Mesendoderm (in vitro differentiated cells): Measurements from ENCODE around the gene MED26.

Experiments used
- DNase-seq: peaks from one replicate; pipeline ENCODE4 v3.0.0; 2013
- H2AK5ac ChIP-seq: 2 replicates; pipeline ENCODE4 v1.6.1; 2013; ENCODE audit warnings: low read length, inconsistent platforms
- H2BK120ac ChIP-seq: 2 replicates; pipeline ENCODE4 v1.6.1; 2013; ENCODE audit warnings: low read depth, mild to moderate bottlenecking, low read length, moderate library complexity, mixed read lengths
- H2BK15ac ChIP-seq: replicated peaks from 2 replicates; pipeline ENCODE4 v1.6.1; 2013; ENCODE audit warnings: low read depth, mild to moderate bottlenecking, moderate library complexity
- H2BK5ac ChIP-seq: 2 replicates; pipeline ENCODE4 v1.6.1; 2013; ENCODE audit warnings: low read length, inconsistent platforms
- H3K18ac ChIP-seq: 2 replicates; pipeline ENCODE4 v1.6.1; 2013; ENCODE audit warnings: mild to moderate bottlenecking, low read length, mixed read lengths
- H3K23ac ChIP-seq: one replicate; pipeline ENCODE4 v1.6.1; 2013; ENCODE audit warnings: low read length
- H3K27ac ChIP-seq: 2 replicates; pipeline ENCODE4 v1.5.1; 2013; ENCODE audit warnings: low read depth, mild to moderate bottlenecking, inconsistent platforms, low read length, moderate library complexity
- H3K27me3 ChIP-seq: 2 replicates; pipeline ENCODE4 v1.6.1; 2013; ENCODE audit warnings: low read length, control low read depth, mild to moderate bottlenecking, inconsistent platforms; ENCODE audit not compliant: insufficient read depth, poor library complexity
- H3K36me3 ChIP-seq: 2 replicates; pipeline ENCODE4 v1.6.1; 2013; ENCODE audit warnings: low read length, inconsistent platforms; ENCODE audit not compliant: control insufficient read depth, insufficient read depth
- H3K4ac ChIP-seq: one replicate; pipeline ENCODE4 v1.6.1; 2013; ENCODE audit warnings: low read depth, mild to moderate bottlenecking, low read length, moderate library complexity
- H3K4me1 ChIP-seq: 2 replicates; pipeline ENCODE4 v1.6.1; 2013; ENCODE audit warnings: low read depth, low read length, inconsistent platforms; ENCODE audit not compliant: control insufficient read depth
- H3K4me2 ChIP-seq: 2 replicates; pipeline ENCODE4 v1.6.1; 2013; ENCODE audit warnings: low read length
- H3K4me3 ChIP-seq: 2 replicates; pipeline ENCODE4 v1.5.1; 2013; ENCODE audit warnings: mild to moderate bottlenecking, low read length
- H3K56ac ChIP-seq: one replicate; pipeline ENCODE4 v1.6.1; 2013; ENCODE audit warnings: low read length
- H3K79me1 ChIP-seq: 2 replicates; pipeline ENCODE4 v1.6.1; 2013; ENCODE audit warnings: low read length, inconsistent platforms
- H3K79me2 ChIP-seq: 2 replicates; pipeline ENCODE4 v1.6.1; 2013; ENCODE audit warnings: mild to moderate bottlenecking, low read length; ENCODE audit not compliant: control insufficient read depth, insufficient read depth
- H3K9ac ChIP-seq: 2 replicates; pipeline ENCODE4 v1.6.1; 2013; ENCODE audit warnings: low read length, inconsistent platforms
- H4K5ac ChIP-seq: one replicate; pipeline ENCODE4 v1.6.1; 2013; ENCODE audit warnings: low read length
- H4K8ac ChIP-seq: one replicate; pipeline ENCODE4 v1.6.1; 2013; ENCODE audit warnings: low read depth, mild to moderate bottlenecking, control low read depth, low read length, moderate library complexity
- WGBS: extraction: QIAGEN DNeasy Blood & Tissue Kit; methylation state at CpG from one replicate; pipeline ENCODE4 v1.1.7; 2013; ENCODE audit warnings: low lambda C conversion rate, missing lambda C conversion rate; ENCODE audit not compliant: insufficient coverage; ENCODE audit errors: extremely low coverage; 5-methylcytosine and 5-hydroxymethylcytosine counted together

The MED26 gene

GRCh38 chr19:16624236-16624635 lies 3.8 kb downstream of the MED26 start:
- Histone ChIP-seq H3K36me3 (peaks cover 2% of the 10 kb centered on the region), H3K56ac (no peak overlapping the region), H4K8ac (no peak overlapping the region), H3K4me1 (peaks cover 3% of the 10 kb centered on the region), H4K5ac (no peak overlapping the region), H3K27ac (no peak overlapping the region), H3K18ac (no peak overlapping the region), H2AK5ac (no peak overlapping the region), H3K4me2 (no peak overlapping the region), H3K79me2 (peaks cover 85% of the 10 kb centered on the region), H2BK120ac (no peak overlapping the region), H3K9ac (no peak overlapping the region), H2BK5ac (no peak overlapping the region), H3K4ac (no peak overlapping the region), H3K79me1 (peaks cover 42% of the 10 kb centered on the region), H3K23ac (no peak overlapping the region), H2BK15ac (no peak overlapping the region), H3K4me3 (no peak overlapping the region), H3K27me3 (no peaks in the 10 kb centered on the region)
- no CpG with 5 or more reads among the region's 10 CpGs for WGBS
- no peak for DNase-seq

- Histone ChIP-seq H3K4me1 (peaks cover 4% of the 10 kb centered on the region), H3K27ac (no peak overlapping the region), H3K36me3 (peaks cover 2% of the 10 kb centered on the region), H3K79me2 (peaks cover 91% of the 10 kb centered on the region), H3K79me1 (peaks cover 48% of the 10 kb centered on the region), H3K18ac (no peak overlapping the region), H3K4me3 (no peak overlapping the region), H3K4ac (no peak overlapping the region), H4K8ac (no peak overlapping the region), H3K4me2 (no peak overlapping the region), H2BK15ac (no peak overlapping the region), H2BK120ac (no peak overlapping the region), H3K23ac (no peak overlapping the region), H3K9ac (no peak overlapping the region), H2BK5ac (no peak overlapping the region), H4K5ac (no peak overlapping the region), H3K27me3 (no peaks in the 10 kb centered on the region), H2AK5ac (no peak overlapping the region), H3K56ac (no peak overlapping the region)
- no CpG with 5 or more reads among the region's 6 CpGs for WGBS
- no peak for DNase-seq
Measured at GRCh38 chr19:16623576-16623975, 4.4 kb downstream of the MED26 start.

- no peak overlapping the region for H3K27ac ChIP-seq
- H3K27me3 ChIP-seq: no peaks in the 10 kb centered on the region
- no peak for DNase-seq
- no peak overlapping the region for H3K18ac ChIP-seq
- no peak overlapping the region for H3K56ac ChIP-seq
- no peak overlapping the region for H2BK5ac ChIP-seq
- H2BK120ac ChIP-seq: no peak overlapping the region
- no peak overlapping the region for H3K4me2 ChIP-seq
- no peak overlapping the region for H3K9ac ChIP-seq
- no peak overlapping the region for H3K4ac ChIP-seq
- peaks cover 7% of the 10 kb centered on the region for H3K4me1 ChIP-seq
- H4K8ac ChIP-seq: no peak overlapping the region
- H3K4me3 ChIP-seq: no peak overlapping the region
- H3K79me1 ChIP-seq: peaks cover 53% of the 10 kb centered on the region
- no CpG with 5 or more reads among the region's 2 CpGs for WGBS
- peaks cover 2% of the 10 kb centered on the region for H3K36me3 ChIP-seq
- H2BK15ac ChIP-seq: no peak overlapping the region
- H2AK5ac ChIP-seq: no peak overlapping the region
- H3K79me2 ChIP-seq: peaks cover 96% of the 10 kb centered on the region
- no peak overlapping the region for H4K5ac ChIP-seq
- H3K23ac ChIP-seq: no peak overlapping the region
Measured at GRCh38 chr19:16623066-16623465, 4.9 kb downstream of the MED26 start.

GRCh38 chr19:16621165-16621800 lies 6.7 kb downstream of the MED26 start:
- Histone ChIP-seq H3K36me3 (peaks cover 2% of the 10 kb centered on the region), H2BK5ac (no peak overlapping the region)
- no CpG with 5 or more reads among the region's 7 CpGs for WGBS

GRCh38 chr19:16620584-16620983 lies 7.4 kb downstream of the MED26 start:
- H3K36me3 ChIP-seq: peaks cover 2% of the 10 kb centered on the region
- no peak overlapping the region for H3K4ac ChIP-seq
- H4K5ac ChIP-seq: no peak overlapping the region
- no peak overlapping the region for H2BK15ac ChIP-seq
- DNase-seq: no peak
- H3K27me3 ChIP-seq: no peaks in the 10 kb centered on the region
- H3K79me1 ChIP-seq: peaks cover 72% of the 10 kb centered on the region
- H3K4me3 ChIP-seq: no peak overlapping the region
- no CpG with 5 or more reads among the region's 3 CpGs for WGBS
- no peak overlapping the region for H3K4me2 ChIP-seq
- no peak overlapping the region for H3K23ac ChIP-seq
- no peak overlapping the region for H2BK5ac ChIP-seq
- H2AK5ac ChIP-seq: no peak overlapping the region
- peaks cover 4% of the 10 kb centered on the region for H3K4me1 ChIP-seq
- no peak overlapping the region for H3K56ac ChIP-seq
- no peak overlapping the region for H4K8ac ChIP-seq
- no peak overlapping the region for H3K9ac ChIP-seq
- H3K18ac ChIP-seq: no peak overlapping the region
- no peak overlapping the region for H2BK120ac ChIP-seq
- peaks cover 100% of the 10 kb centered on the region for H3K79me2 ChIP-seq
- H3K27ac ChIP-seq: no peak overlapping the region

More at GRCh38 chr19:16621165-16621800, 6.7 kb downstream of the MED26 start:
- Histone ChIP-seq H3K23ac (no peak overlapping the region), H3K4me2 (no peak overlapping the region), H2BK120ac (no peak overlapping the region), H4K5ac (no peak overlapping the region), H3K9ac (no peak overlapping the region), H2AK5ac (no peak overlapping the region), H3K79me1 (peaks cover 69% of the 10 kb centered on the region), H3K4me1 (peaks cover 4% of the 10 kb centered on the region), H3K4me3 (no peak overlapping the region), H3K27me3 (no peaks in the 10 kb centered on the region), H3K27ac (no peak overlapping the region), H3K4ac (no peak overlapping the region), H3K18ac (no peak overlapping the region), H3K56ac (no peak overlapping the region), H4K8ac (no peak overlapping the region), H3K79me2 (peaks cover 100% of the 10 kb centered on the region), H2BK15ac (no peak overlapping the region)
- DNase-seq: no peak

GRCh38 chr19:16620018-16620417 lies 8.0 kb downstream of the MED26 start:
- H3K79me2 ChIP-seq: peaks cover 97% of the 10 kb centered on the region
- H3K23ac ChIP-seq: no peak overlapping the region
- no peak overlapping the region for H3K9ac ChIP-seq
- no peak for DNase-seq
- WGBS: no CpG with 5 or more reads among the region's 5 CpGs
- H3K27me3 ChIP-seq: no peaks in the 10 kb centered on the region
- no peak overlapping the region for H3K27ac ChIP-seq
- peaks cover 2% of the 10 kb centered on the region for H3K36me3 ChIP-seq
- H2AK5ac ChIP-seq: no peak overlapping the region
- no peak overlapping the region for H2BK15ac ChIP-seq
- no peak overlapping the region for H2BK5ac ChIP-seq
- H3K4me1 ChIP-seq: peaks cover 6% of the 10 kb centered on the region
- no peak overlapping the region for H3K4me3 ChIP-seq
- H3K56ac ChIP-seq: no peak overlapping the region
- no peak overlapping the region for H3K4me2 ChIP-seq
- no peak overlapping the region for H4K8ac ChIP-seq
- no peak overlapping the region for H4K5ac ChIP-seq
- H2BK120ac ChIP-seq: no peak overlapping the region
- H3K18ac ChIP-seq: no peak overlapping the region
- H3K79me1 ChIP-seq: peaks cover 73% of the 10 kb centered on the region
- no peak overlapping the region for H3K4ac ChIP-seq
